ENCODE data around the gene IGFALS.

IGFALS gene

DNA sequence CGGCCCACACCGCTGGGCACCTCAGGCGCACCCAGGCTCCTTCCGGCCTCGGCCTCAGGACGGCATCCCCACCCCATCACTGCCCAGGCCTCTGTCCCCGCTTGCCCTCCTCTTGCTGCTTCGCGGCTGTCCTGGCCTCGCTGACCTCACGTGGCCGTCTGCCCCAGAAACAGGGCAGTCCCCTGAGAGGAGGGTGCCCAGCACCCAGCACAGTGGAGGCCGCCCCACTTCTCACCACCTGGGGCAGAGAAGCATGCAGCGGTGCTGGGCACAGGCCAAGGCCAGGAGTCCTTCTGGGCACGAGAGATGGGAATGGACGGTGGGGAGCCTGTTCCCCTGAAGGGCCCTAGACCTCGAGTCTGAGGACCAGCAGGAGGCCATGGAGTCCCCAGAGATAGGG is 24.2 kb upstream of the IGFALS start:
- no peak for DNase-seq (ENCODE audit: low spot score)
- TF ChIP-seq, protein P1, sequence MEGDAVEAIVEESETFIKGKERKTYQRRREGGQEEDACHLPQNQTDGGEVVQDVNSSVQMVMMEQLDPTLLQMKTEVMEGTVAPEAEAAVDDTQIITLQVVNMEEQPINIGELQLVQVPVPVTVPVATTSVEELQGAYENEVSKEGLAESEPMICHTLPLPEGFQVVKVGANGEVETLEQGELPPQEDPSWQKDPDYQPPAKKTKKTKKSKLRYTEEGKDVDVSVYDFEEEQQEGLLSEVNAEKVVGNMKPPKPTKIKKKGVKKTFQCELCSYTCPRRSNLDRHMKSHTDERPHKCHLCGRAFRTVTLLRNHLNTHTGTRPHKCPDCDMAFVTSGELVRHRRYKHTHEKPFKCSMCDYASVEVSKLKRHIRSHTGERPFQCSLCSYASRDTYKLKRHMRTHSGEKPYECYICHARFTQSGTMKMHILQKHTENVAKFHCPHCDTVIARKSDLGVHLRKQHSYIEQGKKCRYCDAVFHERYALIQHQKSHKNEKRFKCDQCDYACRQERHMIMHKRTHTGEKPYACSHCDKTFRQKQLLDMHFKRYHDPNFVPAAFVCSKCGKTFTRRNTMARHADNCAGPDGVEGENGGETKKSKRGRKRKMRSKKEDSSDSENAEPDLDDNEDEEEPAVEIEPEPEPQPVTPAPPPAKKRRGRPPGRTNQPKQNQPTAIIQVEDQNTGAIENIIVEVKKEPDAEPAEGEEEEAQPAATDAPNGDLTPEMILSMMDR (IDR thresholded peaks at IDR 0.05; ENCODE audit: extremely low read depth, missing control alignments) = no peak

DNA sequence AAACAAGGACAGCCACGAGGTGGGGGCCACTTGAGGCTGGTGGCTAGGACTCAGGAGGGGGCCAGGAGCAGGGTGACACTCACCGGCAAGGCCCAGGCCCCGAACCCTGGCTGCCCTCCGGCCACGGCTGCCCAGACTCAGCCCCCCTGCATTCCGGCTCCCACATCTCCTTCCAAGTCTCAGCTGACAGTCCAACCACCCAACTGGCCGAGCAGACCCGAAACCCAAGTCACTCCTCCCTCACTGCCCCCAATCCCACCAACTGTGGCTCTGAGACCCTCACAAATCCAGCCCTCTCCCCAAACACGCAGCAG is 23.7 kb upstream of the IGFALS start:
- DNase-seq (ENCODE audit: low spot score) = no peak
- TF ChIP-seq, protein P1 (IDR thresholded peaks at IDR 0.05; ENCODE audit: extremely low read depth, missing control alignments) = no peak

DNA sequence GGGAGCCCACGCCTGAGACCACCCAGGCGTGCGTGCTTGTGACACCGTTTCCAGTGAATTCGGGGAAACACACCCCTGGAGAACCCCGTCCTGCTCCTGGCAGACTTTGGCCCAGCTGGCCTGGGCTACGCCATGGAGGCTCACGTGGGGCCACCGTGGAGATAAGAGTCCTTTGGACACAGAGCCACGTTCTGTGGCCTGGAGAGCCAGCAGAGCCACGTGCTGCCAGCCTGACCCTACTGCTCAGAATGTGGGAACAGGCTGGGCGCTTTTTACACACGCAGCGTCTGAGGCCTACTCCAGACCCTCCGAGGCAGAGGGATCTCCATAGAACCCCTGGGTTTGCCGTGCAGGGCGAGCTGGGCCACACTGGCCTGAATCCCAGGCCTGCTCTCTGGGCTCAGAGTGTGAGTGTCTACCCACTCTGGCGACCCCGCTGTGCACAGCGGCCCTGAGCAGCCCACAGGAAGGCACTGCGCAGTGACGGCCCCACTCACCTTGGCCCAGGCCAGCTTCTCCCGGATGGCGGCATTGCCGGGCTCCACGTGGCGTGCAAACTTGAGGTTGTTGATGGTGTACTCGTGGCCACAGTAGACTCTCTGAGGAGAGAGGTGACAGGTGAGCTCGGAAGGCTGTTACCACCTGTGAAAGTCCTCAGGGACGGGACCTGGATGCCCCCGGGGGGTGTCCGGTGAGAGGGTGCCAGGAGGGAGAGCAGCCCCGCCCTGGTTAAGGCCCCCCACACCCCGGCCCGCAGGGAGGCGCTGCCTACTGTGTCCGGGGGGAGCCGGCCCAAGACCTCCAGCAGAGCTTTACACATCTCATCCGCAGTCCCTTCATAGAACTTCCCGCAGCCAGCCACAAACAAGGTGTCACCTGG is 23.1 kb upstream of the IGFALS start:
- DNase-seq (ENCODE audit: low spot score) = no peak
- TF ChIP-seq, protein P1 (IDR thresholded peaks at IDR 0.05; ENCODE audit: extremely low read depth, missing control alignments) = no peak

DNA sequence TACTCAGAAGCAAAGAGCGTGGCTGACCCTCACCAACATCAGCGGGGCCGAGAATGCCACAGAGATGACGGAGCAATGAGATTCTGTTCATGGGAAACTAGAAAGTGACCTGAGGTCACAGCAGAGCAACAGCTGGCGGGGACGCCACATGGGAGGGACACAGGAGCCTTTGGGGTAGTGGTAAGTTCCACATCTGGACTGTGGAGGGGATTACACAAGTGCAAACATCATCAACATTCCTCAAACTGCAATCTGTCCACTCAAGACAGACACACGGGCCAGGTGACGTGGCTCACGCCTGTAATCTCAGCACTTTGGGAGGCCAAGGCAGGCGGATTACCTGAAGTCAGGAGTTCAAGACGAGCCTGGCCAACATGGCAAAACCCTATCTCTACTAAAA is 22.0 kb upstream of the IGFALS start:
- no peak for DNase-seq (ENCODE audit: low spot score)
- TF ChIP-seq, protein P1 (IDR thresholded peaks at IDR 0.05; ENCODE audit: extremely low read depth, missing control alignments) = no peak

DNA sequence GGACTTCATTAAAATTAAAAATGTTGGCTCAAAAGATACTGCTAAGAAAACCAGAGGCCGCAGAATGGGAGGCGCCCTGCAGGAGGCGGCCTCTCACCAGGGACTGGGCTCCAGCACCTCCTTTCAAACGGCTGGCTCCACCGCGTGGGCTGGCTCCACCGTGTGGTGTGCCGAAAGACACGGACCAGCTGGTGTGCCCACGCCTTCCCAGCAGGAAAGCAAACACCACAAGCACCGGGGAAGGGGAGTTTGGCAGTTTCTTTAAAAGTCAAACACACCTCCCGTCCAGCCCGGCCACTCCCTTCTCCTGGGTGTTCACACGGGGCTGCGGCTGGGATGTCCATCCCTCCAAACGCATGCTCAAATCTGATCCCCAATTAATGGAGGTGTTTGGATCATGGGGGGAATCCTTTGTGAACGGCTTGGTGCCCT is 19.2 kb upstream of the IGFALS start:
- TF ChIP-seq, protein P1 (IDR thresholded peaks at IDR 0.05; ENCODE audit: extremely low read depth, missing control alignments) = peak; percentile 8
- DNase-seq (ENCODE audit: low spot score) = no peak

DNA sequence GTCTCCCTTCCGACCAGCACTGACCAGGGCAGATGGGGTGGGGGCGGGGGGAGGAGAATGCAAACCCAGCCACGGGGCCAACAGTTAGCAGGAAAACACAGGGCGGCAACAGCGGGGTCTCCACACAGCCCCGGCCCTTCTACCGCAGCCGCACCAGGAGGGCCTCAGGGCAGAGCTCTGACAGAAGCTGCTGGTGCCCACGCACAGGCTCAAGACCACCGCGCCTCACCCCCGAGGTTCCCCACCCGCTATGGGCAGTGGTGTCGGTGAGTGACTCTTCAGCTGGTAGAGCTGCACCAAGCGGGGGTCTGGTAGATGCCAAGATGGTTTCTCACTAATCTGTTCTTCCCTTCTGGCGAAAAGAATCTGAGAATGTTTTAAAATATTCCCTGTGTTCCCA is 17.0 kb upstream of the IGFALS start:
- no peak for DNase-seq (ENCODE audit: low spot score)

DNA sequence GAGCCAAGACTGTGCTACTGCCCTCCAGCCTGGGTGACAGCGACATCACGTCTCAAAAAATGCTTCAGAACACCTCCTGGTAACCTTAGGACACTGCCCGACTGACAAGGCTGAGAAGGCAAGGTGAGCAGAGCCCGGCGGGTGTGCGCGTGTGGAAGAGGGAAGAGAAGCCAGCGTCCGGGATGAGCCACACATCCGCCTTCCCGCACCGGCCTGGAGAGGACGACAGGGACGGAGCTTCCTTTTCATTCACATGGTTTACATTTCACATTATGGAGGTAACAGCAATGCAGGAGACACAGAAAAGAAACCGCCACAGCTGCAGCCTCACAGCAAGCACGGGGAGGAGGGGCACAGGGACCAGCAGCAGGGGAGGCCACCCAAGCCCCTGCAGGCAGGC is 16.6 kb upstream of the IGFALS start:
- TF ChIP-seq, protein P1 (IDR thresholded peaks at IDR 0.05; ENCODE audit: extremely low read depth, missing control alignments) = no peak
- DNase-seq (ENCODE audit: low spot score) = no peak

More for the DNA sequence above, 17.0 kb upstream of the IGFALS start:
- TF ChIP-seq, protein P1 (IDR thresholded peaks at IDR 0.05; ENCODE audit: extremely low read depth, missing control alignments) = no peak
